HG03520 (cell line): ENCODE results near the gene MAN1A1.
"Not testable (repeated sequence)": the region's sequence is repeated elsewhere in the genome, so short reads cannot be mapped to it uniquely, and the experiment has no call there.

ENCODE experiments used
- ATAC-seq: cut with Tn5 transposase; IDR thresholded peaks from one replicate; pipeline ENCODE4 v1.9.1; 2021; ENCODE audit warnings: mild to moderate bottlenecking, moderate library complexity; ENCODE audit not compliant: unreplicated experiment

The MAN1A1 gene

GRCh38 chr6:119307056-119307455 lies 42.5 kb downstream of the MAN1A1 start:
- no peak for ATAC-seq

DNA sequence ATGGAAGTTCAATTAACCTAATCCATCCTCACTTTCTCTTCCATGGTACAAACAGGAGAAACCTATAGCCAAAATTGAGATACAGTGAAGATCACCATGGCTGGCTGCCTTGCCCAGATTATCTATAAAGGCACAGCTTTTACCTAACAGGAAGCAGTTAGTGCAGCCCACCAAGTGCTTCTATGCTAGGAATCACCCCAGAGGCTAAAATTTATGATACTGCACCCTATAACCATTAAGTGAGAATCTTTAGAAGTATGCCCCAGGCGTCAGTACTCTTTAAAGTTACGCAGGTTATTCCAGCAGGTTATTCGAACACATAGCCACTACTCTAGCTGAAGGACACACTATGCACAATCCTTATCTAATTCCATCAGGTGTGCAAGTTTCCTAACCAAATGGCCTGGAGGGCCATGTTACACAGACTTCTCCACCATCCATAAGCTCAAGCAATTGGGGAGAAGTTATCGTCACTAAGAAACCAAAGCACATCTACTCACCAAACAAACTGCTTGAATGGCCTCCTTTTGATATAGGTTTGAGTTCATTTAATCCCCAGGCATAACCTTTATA lies 43.1 kb downstream of the MAN1A1 start:
- no peak for ATAC-seq

DNA sequence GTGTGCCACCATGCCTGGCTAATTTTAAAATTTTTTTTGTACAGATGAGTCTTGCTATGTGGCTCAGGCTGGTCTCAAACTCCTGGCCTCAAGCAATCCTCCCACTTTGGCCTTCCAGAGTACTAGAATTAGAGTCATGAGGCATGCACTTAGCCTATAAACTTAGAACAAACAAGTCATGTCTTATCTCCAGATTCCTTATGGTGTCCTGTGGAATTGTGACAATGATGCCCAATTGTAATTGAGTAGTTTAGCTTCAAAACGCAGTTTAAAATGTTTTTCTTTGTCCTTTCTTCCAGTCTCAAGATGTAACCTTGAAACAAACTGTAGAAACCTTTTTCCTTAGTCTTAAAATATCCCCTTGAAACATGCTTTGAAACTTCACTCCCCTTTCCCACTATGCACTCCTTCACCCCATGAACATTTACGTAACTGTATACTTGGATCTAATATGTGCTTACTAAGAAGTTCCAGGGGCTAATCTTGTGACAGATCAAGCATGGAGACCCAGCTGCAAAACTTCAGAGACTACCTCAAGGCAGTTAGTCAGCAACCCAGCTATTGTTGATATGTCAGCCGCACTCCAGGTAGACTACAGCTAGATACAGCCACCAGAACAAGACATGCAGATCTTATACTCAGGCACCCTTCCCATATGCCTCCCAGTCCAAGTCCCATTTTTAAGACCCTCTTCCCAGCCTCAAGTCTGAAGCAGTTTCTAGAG lies 46.2 kb downstream of the MAN1A1 start:
- ATAC-seq: no peak

- ATAC-seq: no peak
Measured at GRCh38 chr6:119301429-119301828, 48.1 kb downstream of the MAN1A1 start.

GRCh38 chr6:119299694-119300093 lies 49.9 kb downstream of the MAN1A1 start:
- no peak for ATAC-seq

- ATAC-seq: no peak
Measured at GRCh38 chr6:119297049-119297448, 52.5 kb downstream of the MAN1A1 start.

- ATAC-seq: no peak
Measured at GRCh38 chr6:119296036-119297035, 53.2 kb downstream of the MAN1A1 start.

- peak; percentile 79 for ATAC-seq
Measured at GRCh38 chr6:119294984-119295383, 54.6 kb downstream of the MAN1A1 start.

- not testable (repeated sequence) for ATAC-seq
Measured at GRCh38 chr6:119291060-119291459, 58.5 kb downstream of the MAN1A1 start.

DNA sequence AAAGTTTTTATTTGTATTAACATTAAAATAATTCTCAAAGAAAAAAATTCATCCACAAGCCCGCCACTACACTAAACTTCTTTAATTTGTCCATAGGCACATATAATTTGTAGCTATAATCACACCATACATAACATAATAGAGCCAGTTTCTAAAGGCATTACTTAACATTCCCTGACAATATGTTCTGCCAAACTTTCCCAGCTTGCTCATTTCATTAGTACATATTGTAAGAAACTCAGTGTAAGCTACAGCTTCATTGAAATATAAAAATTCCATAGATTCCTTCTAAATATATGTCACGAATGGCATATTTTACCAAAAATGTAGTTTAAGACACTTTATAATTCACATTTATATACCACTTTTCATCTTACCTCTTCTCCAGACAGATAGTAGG lies 59.3 kb downstream of the MAN1A1 start:
- no peak for ATAC-seq

GRCh38 chr6:119289651-119290050 lies 59.9 kb downstream of the MAN1A1 start:
- ATAC-seq: no peak

GRCh38 chr6:119285908-119286625 lies 63.5 kb downstream of the MAN1A1 start:
- no peak for ATAC-seq

GRCh38 chr6:119284861-119285521 lies 64.6 kb downstream of the MAN1A1 start:
- no peak for ATAC-seq

DNA sequence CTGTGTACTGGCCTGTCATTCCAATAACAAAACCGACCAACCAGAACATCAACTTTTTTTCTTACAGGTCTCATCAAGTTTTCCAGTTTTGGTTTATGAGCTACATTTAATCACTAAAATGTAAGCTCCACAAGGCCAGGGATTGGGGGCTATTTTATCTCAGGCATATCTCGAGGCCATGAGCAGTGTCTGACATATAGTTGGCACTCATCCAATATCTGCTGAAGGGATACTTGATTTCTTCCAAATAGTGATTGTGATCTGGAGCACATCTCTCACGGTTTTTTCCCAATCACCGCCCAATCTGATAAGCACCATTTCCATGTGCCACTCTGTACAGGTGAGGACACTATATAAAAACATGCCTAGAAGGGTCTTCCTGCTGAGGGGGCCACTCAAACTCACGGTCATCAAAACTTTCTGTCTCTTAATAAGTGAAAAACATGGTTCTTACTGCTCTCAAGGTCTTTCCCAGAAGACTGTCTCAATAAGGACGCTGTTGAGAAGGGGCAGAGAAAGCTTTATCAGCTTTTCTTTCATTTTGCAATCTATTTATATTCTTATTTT lies 65.5 kb downstream of the MAN1A1 start:
- ATAC-seq: no peak

GRCh38 chr6:119283214-119283613 lies 66.3 kb downstream of the MAN1A1 start:
- ATAC-seq: no peak

DNA sequence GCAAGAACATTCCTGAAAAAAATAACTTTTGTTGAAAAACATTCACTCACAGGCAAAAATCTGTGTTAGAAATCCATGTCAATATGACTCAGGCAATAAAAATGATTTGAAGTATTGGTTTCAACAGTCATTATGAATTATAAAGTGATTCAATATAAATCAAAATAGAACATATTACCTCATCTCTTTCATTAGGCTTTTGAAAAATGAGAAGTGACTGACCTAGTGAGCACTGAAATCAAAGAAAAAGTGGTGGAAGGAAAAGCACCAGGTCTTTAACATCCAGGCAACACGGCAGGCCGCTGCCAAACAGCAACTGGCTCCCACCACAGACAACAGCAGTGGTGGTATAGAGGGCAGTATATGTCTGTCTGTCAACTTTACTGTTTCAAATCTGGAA lies 68.9 kb downstream of the MAN1A1 start:
- no peak for ATAC-seq

- no peak for ATAC-seq
Measured at GRCh38 chr6:119280080-119280479, 69.5 kb downstream of the MAN1A1 start.

GRCh38 chr6:119278625-119279024 lies 70.9 kb downstream of the MAN1A1 start:
- ATAC-seq: no peak

GRCh38 chr6:119277052-119277451 lies 72.5 kb downstream of the MAN1A1 start:
- ATAC-seq: no peak

GRCh38 chr6:119276211-119276610 lies 73.3 kb downstream of the MAN1A1 start:
- no peak for ATAC-seq
